Erythroblast (primary cell): Measurements from ENCODE around the gene LAPTM5.

ENCODE experiments used
- GATA1 ChIP-seq: IDR thresholded peaks from 2 replicates; pipeline ENCODE4 v1.6.1; 2011; ENCODE audit warnings: low read depth, mild to moderate bottlenecking, control low read depth, low read length, moderate library complexity
- POLR2A ChIP-seq: IDR thresholded peaks from 2 replicates; pipeline ENCODE4 v1.6.1; 2011; ENCODE audit warnings: mild to moderate bottlenecking, low read length

GRCh38 chr1:30742963-30743559 is 14.5 kb downstream of the LAPTM5 start:
- TF ChIP-seq POLR2A (no peak), GATA1 (no peak)
